ENCODE measurements around the gene ELF1. TPM values are rescaled to one million over a fixed set of nuclear protein-coding genes. Genes with fewer than 3 reads are reported as not detected.
"Not testable (repeated sequence)": the region's sequence is repeated elsewhere in the genome, so short reads cannot be mapped to it uniquely, and the experiment has no call there.

Gene ELF1
- total RNA-seq, 2 donors from 2014 or later = 40.1 to 50.7 TPM

GRCh38 chr13:40987606-40988280 is 31.4 kb downstream of the ELF1 start:
- DNase-seq = no peak
- intact Hi-C loops (cut with DNase I) = no loop called here
- no peak for ATAC-seq

DNA sequence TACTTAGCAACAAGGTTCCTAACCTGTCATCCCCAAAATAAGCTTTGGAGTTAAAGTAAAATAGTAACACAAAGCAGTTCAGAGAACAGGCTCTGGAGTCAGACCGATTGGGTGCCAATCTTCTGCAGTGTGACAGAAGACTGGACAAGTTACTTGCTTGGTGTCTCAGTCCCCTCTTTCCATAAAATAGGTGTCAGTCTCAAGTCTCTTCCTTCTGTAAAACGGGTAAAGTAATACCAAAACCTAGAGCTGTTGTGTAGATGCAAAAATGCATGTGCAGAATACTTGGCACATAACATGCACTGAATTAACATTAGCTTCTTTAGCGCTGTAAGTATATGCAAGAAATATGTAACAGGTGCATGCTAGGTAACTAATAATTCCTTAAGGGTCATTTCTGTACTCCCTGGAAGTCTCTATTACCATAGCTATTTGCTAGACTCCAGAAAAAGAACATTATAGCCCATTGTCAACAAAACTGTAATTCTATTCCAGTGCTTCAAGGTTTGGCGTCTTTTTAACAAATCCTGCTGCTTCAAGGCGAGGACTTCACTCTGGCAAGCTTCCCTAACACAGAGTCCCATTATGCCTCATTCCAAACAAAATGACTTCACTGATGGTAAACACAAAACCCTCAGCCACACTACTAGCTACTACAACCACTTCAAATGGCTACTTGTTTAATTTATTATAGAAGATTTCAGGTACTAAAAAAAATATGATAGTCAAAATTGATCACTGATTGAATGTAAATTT is 32.8 kb downstream of the ELF1 start:
- intact Hi-C loops (cut with DNase I) = no loop called here
- peak in 1 of 2 donors; percentile 29 for ATAC-seq
- no peak for DNase-seq

DNA sequence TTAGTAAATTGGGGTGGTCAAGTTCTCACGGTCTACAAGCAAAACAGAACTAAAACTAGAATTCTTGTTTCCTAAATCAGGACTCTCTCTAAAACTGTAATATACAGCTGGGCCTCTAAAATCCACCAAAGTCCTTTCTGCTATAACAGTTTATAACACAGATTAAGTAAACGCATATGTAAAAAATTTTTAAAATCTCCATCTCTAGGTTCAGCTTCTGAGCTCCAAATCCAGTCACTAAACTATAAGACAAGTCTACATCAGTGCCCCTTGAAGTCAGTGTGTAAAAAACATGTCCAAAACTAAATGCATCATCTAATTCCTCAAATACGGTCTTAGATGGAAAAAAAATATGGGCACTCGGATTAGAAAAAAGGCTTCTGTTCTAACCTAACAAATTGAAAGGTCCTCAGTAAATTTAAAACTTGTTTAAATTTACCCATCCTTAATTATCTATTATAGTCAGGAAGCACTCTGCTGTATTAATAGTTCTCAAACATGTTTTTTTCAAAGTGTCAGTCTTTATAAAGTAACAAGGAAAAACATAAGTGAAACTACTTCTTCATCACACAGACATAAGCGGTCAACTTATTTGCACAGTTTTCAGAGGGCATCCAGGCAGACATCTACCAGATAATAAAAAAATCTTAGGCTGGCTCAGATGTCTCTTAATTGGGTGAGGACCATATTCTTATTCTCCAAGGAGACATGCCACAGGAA is 33.6 kb downstream of the ELF1 start:
- intact Hi-C loops (cut with DNase I) = no loop called here
- DNase-seq (no peak), ATAC-seq (no peak)

DNA sequence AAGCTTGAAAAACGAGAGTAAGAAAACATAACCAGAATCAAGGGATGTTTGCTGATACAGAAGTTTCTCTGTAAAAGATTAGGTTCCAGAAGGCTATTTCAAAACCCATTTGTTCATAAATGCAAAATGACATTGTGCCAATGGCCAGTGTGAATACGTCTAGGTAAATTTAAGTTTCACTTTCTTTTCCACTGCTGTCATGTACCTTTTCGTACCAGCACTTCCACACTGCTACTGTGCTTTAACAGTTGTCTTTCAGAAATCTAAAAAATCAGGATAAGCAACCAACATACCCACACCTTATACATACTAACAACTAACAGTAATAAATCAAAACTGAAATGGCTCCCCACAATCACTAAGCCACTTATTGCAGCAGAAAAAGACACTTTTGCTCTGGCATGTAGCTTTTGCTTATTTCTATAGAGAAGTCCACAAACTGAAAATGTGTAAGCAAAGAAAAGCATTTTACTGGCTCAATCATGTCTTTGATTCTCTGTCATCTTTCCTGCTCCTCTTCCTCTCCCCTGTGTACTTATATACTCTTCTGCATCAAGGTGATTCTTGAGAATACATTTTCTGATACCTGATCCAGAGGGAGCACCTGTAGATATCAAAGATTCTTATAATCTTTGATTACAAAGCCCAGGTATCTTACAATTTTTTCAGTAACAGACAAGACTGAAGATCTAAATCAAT is 34.3 kb downstream of the ELF1 start:
- DNase-seq (no peak), ATAC-seq (peak in 1 of 2 donors; percentile 35)
- intact Hi-C loops (cut with DNase I) = loop anchor here in 1 of 2 donors (5.0 kb wide), 1 partner anchor 72 kb away; no protein-coding TSS in a partner anchor

- intact Hi-C loops (cut with DNase I) = loop anchor here in 1 of 2 donors (5.0 kb wide), 1 partner anchor 73 kb away; no protein-coding TSS in a partner anchor
- DNase-seq = no peak
- ATAC-seq = no peak
Observed at GRCh38 chr13:40983725-40984667, 35.1 kb downstream of the ELF1 start.

- DNase-seq = no peak
- intact Hi-C loops (cut with DNase I) = loop anchor here in 1 of 2 donors (5.0 kb wide), 1 partner anchor 74 kb away; no protein-coding TSS in a partner anchor
- peak in 1 of 2 donors; percentile 10 for ATAC-seq
Observed at GRCh38 chr13:40983259-40983658, 35.9 kb downstream of the ELF1 start.

GRCh38 chr13:40982772-40983171 is 36.3 kb downstream of the ELF1 start:
- ATAC-seq (peak; percentile 78), DNase-seq (peak; percentile 47)
- intact Hi-C loops (cut with DNase I) = loop anchor here in 1 of 2 donors (5.0 kb wide), 1 partner anchor 75 kb away; no protein-coding TSS in a partner anchor

GRCh38 chr13:40981949-40982348 is 37.2 kb downstream of the ELF1 start:
- intact Hi-C loops (cut with DNase I) = loop anchor here in 1 of 2 donors (5.0 kb wide), 1 partner anchor 75 kb away; no protein-coding TSS in a partner anchor
- ATAC-seq = no peak
- DNase-seq = no peak

GRCh38 chr13:40981361-40981760 is 37.8 kb downstream of the ELF1 start:
- ATAC-seq (peak in 1 of 2 donors; percentile 41), DNase-seq (no peak)
- intact Hi-C loops (cut with DNase I) = loop anchor here in 1 of 2 donors (5.0 kb wide), 1 partner anchor 76 kb away; no protein-coding TSS in a partner anchor

- DNase-seq (no peak), ATAC-seq (no peak)
- intact Hi-C loops (cut with DNase I) = loop anchor here in 1 of 2 donors (5.0 kb wide), 1 partner anchor 77 kb away; no protein-coding TSS in a partner anchor
Observed at GRCh38 chr13:40980461-40980860, 38.7 kb downstream of the ELF1 start.

DNA sequence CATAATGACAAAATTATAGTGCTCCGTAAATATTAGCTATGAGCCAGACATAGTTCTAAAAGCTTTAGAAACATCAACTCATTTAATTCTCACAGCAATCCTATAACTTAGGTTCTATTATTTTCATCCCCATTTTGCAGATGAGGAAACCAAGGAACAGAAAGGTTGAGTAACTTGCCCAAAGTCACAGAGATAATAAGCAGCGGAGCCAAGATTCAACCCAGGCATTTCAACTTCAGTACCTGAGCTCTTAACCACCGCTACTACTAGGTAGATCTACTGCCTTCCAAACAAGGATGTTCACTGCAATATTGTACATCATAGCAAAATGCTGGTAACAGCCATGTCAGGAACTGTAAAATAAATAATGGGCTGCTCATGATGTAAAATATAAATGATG is 39.9 kb downstream of the ELF1 start:
- DNase-seq = no peak
- intact Hi-C loops (cut with DNase I) = no loop called here
- no peak for ATAC-seq

DNA sequence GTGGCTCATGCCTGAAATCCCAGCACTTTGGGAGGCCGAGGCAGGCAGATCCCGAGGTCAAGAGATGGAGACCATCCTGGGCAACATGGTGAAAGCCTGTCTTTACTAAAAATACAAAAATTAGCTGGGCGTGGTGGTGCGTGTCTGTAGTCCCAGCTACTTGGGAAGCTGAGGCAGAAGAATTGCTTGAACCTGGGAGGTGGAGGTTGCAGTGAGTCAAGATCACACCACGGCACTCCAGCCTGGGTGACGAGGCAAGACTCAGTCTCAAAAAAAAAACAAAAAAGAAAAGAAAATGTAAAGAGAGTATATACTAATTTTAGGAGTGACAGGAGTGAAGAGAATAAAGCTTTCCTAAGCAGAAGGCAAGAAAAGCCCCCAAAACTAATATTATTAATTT is 41.0 kb downstream of the ELF1 start:
- DNase-seq; intact Hi-C loops (cut with DNase I): not testable (repeated sequence)

DNA sequence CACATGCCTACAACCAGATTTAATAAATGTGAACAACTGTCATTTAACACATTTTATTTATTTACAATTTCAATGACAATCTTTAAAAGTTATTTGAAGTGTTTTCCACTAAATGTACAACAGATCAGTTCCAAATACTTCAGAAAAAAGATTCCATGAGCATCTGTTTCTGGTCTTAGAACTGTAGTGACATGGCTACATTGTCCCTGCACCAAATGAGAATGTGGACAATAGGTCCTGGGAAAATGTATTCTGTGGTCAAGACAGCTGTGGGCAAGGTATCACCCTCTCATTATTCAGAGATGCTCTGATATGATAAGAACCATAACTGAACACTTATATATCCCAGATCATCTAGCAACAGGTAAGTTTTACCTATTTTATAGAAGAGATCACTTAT is 43.7 kb downstream of the ELF1 start:
- ATAC-seq (no peak), DNase-seq (no peak)
- intact Hi-C loops (cut with DNase I) = no loop called here

More for the DNA sequence above, 41.0 kb downstream of the ELF1 start:
- not testable (repeated sequence) for ATAC-seq

DNA sequence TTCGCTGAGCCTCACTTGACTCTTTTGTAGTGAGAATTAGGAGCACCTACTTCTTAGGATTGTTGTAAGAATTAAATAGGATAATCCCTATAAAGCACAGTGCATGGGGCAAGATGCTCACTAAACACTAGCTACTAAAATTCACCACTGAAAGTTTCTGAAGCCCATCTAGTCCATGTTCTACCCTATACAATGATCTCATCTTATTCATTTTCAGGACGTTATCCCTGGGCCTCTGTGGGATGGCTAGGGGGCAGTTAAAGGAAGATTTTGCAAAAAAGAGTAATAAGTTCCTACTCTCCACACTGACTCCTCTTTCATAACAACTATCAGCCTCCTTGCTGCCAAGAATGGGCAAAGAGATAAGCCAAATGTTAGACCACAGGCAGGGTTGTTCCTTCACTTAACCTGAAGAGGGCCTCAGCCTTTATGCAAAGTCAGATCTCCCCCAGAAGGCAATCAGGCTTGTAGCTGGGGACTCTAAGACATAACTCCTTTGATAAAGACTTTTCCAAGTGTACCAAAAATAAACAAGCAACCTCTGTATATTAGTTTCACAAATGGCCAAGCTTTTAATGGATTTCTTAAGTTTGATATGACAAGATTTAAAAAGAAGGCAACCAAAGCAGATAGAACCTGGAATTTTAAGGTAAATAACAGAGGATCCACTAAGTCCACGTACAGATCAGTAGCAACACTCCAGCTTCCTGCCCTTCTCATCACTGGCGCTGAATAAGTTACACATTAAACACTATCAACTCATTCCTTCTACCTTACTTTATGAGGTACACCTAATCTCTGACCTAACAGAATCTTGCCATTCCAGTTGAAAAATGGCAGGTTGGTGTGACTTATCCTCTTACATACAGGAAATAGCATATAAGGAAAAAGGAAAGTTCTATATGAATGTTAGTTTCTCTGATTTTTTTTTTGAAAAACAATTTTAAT is 44.4 kb downstream of the ELF1 start:
- ATAC-seq = peak; percentile 69 to 83
- no peak for DNase-seq
- intact Hi-C loops (cut with DNase I) = no loop called here

DNA sequence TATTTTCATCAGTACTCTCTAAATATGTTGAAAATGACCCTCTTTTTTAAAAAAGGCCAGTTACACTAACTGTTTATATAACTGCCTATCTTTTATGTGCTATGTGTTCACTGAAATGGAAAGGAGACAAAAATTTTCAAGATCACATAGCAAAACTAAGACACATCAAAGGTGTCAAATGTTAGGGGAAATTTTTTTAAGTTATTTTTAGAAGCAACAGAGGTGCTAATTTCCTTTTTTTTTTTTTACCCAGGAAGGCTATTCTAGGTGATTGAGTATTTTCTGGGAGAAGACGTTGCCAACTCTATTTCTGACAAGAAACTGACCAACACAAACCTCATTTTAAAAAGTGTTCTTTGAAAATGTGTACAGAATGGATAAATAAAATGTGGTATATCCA is 45.7 kb downstream of the ELF1 start:
- intact Hi-C loops (cut with DNase I) = no loop called here
- DNase-seq = no peak
- ATAC-seq = no peak

- DNase-seq (no peak), ATAC-seq (no peak)
- intact Hi-C loops (cut with DNase I) = no loop called here
Observed at GRCh38 chr13:40971321-40971720, 47.8 kb downstream of the ELF1 start.

DNA sequence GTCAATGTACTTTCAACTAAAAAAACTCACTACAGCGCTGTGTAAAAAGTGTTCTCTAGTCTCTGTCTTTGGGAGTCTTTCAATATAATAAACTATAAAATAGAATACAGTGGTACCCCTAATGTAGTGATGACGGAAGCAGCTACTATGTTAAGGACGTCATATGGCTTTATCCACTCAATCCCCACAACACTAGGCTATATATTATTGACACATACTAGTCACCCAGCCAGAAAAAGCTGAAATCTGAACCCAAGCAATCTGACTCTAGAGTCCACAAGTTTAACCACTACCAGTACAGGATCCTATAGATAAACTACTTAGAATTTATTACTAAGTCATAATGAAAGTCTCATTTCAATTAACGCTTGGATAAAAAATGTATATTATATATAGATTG is 48.3 kb downstream of the ELF1 start:
- DNase-seq = no peak
- intact Hi-C loops (cut with DNase I) = no loop called here
- ATAC-seq = no peak
